Activated CD4-positive, alpha-beta T cell treated with anti-CD3 and anti-CD28 coated beads for 36 hours (primary cell): ENCODE measurements around the gene COG4. TPM values are rescaled to one million over a fixed set of nuclear protein-coding genes. Genes with fewer than 3 reads are reported as not detected.
A peak's percentile ranks its signal among the peaks of the same experiment; 100 is the strongest.
"Not testable (repeated sequence)": the region's sequence is repeated elsewhere in the genome, so short reads cannot be mapped to it uniquely, and the experiment has no call there.

Source experiments
- ATAC-seq: fragments of 200-7000 bp; cut with Tn5 transposase; one replicate; pipeline ENCODE4 v1.10.0; 2021; ENCODE audit warnings: mild to moderate bottlenecking, moderate library complexity
- CTCF ChIA-PET: fragments of 350-600 bp; sonication (Branson Sonifier 250); formaldehyde crosslinking; loops from one replicate; lab custom pipeline; 2021; ENCODE audit warnings: antibody characterized with exemption; lab: Charles Lee
- POLR2A ChIA-PET: fragments of 350-600 bp; sonication (Branson Sonifier 250); formaldehyde crosslinking; loops from one replicate; lab custom pipeline; 2021; ENCODE audit warnings: antibody characterized with exemption, inconsistent platforms; lab: Charles Lee
- DNase-seq: peaks from one replicate; pipeline ENCODE4 v3.0.0-alpha.2; 2020
- H3K27ac Mint-ChIP-seq: one replicate; pipeline ENCODE4 v1.8.0; 2021; ENCODE audit warnings: mixed read lengths
- H3K27me3 Mint-ChIP-seq: one replicate; pipeline ENCODE4 v1.8.0; 2021; ENCODE audit warnings: mixed read lengths
- H3K36me3 Mint-ChIP-seq: one replicate; pipeline ENCODE4 v1.8.0; 2021; ENCODE audit warnings: low read depth, mixed read lengths
- H3K4me1 Mint-ChIP-seq: one replicate; pipeline ENCODE4 v1.8.0; 2021; ENCODE audit warnings: mixed read lengths
- H3K4me3 Mint-ChIP-seq: one replicate; pipeline ENCODE4 v1.8.0; 2021; ENCODE audit warnings: mild to moderate bottlenecking, moderate library complexity, mixed read lengths
- H3K9me3 Mint-ChIP-seq: one replicate; pipeline ENCODE4 v1.8.0; 2021; ENCODE audit warnings: low read depth, mixed read lengths
- intact Hi-C, 2 experiments: fragments of 100-400 bp; cut with DNase I in 1 of 2; cut with micrococcal nuclease in 1 of 2; formaldehyde crosslinking; loops; one replicate each; pipeline versions ENCODE4 v1.14.2 to v1.15.1; 2022 to 2024; cut with DNase I, micrococcal nuclease
- total RNA-seq, 2 experiments: library from RNA; stranded (reverse); gene quantifications; one replicate each; pipeline ENCODE4 v1.2.3, GENCODE V29; 2021

The COG4 gene
- total RNA-seq, 2 experiments from 2014 or later, result 33.5 to 37.6 TPM

- ChIA-PET CTCF (interaction anchor here (1.7 kb wide), 1 partner anchor 11 kb away, joined by 6 read pairs; no protein-coding TSS in a partner anchor), POLR2A (no interaction called here)
- intact Hi-C loops, result loop anchor here (5.0 to 10.0 kb wide), 4 partner anchors 45 to 1103 kb away; partner anchors contain the start of genes CMTR2 (in 1 of the 2), CYB5B (in 1 of the 2) and EXOSC6 (in 1 of the 2)
Measured at GRCh38 chr16:70527315-70527996, 4.1 kb upstream of the COG4 start.

GRCh38 chr16:70526403-70526802 lies 3.0 kb upstream of the COG4 start:
- intact Hi-C loops, result loop anchor here (5.0 to 10.0 kb wide), 4 partner anchors 46 to 1102 kb away; partner anchors contain the start of genes CMTR2 (in 1 of the 2), CYB5B (in 1 of the 2) and EXOSC6 (in 1 of the 2)
- ChIA-PET CTCF (interaction anchor here (0.8 to 1.7 kb wide), 2 partner anchors 12 to 14 kb away, joined by 3 to 6 read pairs; no protein-coding TSS in a partner anchor), POLR2A (interaction anchor here (2.8 kb wide), 1 partner anchor 146 kb away, joined by 12 read pairs; no protein-coding TSS in a partner anchor)
- peaks cover 62% of the 10 kb centered on the region for H3K36me3 Mint-ChIP-seq
- no peaks in the 10 kb centered on the region for H3K27me3 Mint-ChIP-seq
- peak overlapping the region; percentile 80 for H3K27ac Mint-ChIP-seq
- no peaks in the 10 kb centered on the region for H3K9me3 Mint-ChIP-seq
- ATAC-seq (no peak), DNase-seq (no peak)
- peak overlapping the region; percentile 96 for H3K4me3 Mint-ChIP-seq
- peaks cover 49% of the 10 kb centered on the region for H3K4me1 Mint-ChIP-seq

More at GRCh38 chr16:70527315-70527996, 4.1 kb upstream of the COG4 start:
- DNase-seq (no peak), ATAC-seq (no peak)
- Mint-ChIP-seq H3K36me3 (peaks cover 70% of the 10 kb centered on the region), H3K27me3 (no peaks in the 10 kb centered on the region), H3K4me1 (peaks cover 46% of the 10 kb centered on the region), H3K9me3 (no peaks in the 10 kb centered on the region), H3K4me3 (peak overlapping the region; percentile 96), H3K27ac (peak overlapping the region; percentile 80)

- H3K9me3 Mint-ChIP-seq, ATAC-seq: not testable (repeated sequence)
Measured at GRCh38 chr16:70524399-70524825, 1.1 kb upstream of the COG4 start.

DNA sequence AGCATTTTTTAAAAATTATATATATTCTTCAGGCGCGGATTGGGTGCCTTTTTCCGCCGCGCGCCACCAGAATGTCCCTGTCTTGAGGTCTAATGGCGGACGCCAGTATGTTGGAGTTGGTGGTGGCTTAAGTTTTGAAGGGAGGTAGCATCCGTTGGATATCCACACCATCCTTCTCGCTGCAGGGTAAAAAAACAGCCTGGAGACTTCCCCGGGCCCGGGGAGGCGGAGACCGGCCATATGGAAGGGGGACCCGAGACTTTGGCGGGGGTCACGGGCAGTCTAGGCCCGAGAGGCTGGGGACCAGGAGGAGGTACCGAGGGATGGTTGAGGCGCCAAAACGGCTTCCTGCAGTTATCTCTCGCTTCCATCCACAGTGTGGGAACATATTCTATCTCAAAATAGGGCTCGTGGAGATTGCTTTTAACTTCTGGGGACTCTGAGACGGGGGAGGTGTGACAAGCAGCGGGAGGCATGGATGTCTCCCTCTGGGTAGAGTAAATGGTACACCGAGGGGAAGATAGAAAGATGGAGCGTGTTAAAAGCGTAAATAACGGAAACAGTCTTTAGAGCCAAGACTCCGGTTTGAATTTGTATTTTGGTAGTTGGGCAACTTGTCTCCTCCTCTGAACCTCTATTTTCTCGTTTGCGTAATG lies 517 bp upstream of the COG4 start, which contains the start of gene SF3B3:
Gene SF3B3, plus strand, starts transcription at position 74 of the 656 bp plus-strand sequence. CDS start 2,841 bp downstream, outside the sequence.
- no peaks in the 10 kb centered on the region for H3K9me3 Mint-ChIP-seq
- peak; percentile 84 for DNase-seq
- H3K36me3 Mint-ChIP-seq, result peaks cover 47% of the 10 kb centered on the region
- H3K27ac Mint-ChIP-seq, result peak within 1 kb of the TSS; percentile 98
- peaks cover 52% of the 10 kb centered on the region for H3K4me1 Mint-ChIP-seq
- CTCF ChIA-PET, result interaction anchor here (0.7 to 1.6 kb wide), 5 partner anchors 99 to 256 kb away, joined by 3 to 5 read pairs (median 3); partner anchors contain the start of gene DDX19A
- intact Hi-C loops, result loop anchor here (1.0 to 10.0 kb wide), 15 partner anchors 47 to 1099 kb away; partner anchors contain the start of genes AARS1 (in 2 of the 2), DDX19A (in 2 of the 2), ST3GAL2 (in 2 of the 2) and CMTR2 (in 1 of the 2)
- no peaks in the 10 kb centered on the region for H3K27me3 Mint-ChIP-seq
- H3K4me3 Mint-ChIP-seq, result peak within 1 kb of the TSS; percentile 96
- POLR2A ChIA-PET, result interaction anchor here (0.7 to 4.5 kb wide), 6 partner anchors 10 to 177 kb away, joined by 3 to 19 read pairs (median 5); partner anchors contain the start of gene DDX19A
- ATAC-seq, result peak; percentile 69

More at GRCh38 chr16:70524399-70524825, 1.1 kb upstream of the COG4 start:
- DNase-seq, result peak; percentile 40
- H3K27ac Mint-ChIP-seq, result peak overlapping the region; percentile 98
- H3K4me1 Mint-ChIP-seq, result peaks cover 57% of the 10 kb centered on the region
- H3K36me3 Mint-ChIP-seq, result peaks cover 52% of the 10 kb centered on the region
- peak overlapping the region; percentile 96 for H3K4me3 Mint-ChIP-seq
- CTCF ChIA-PET, result interaction anchor here (0.6 to 1.6 kb wide), 9 partner anchors 8 to 257 kb away, joined by 3 to 5 read pairs (median 4); partner anchors contain the start of gene DDX19A
- not testable (repeated sequence) for H3K27me3 Mint-ChIP-seq
- intact Hi-C loops, result loop anchor here (1.0 to 10.0 kb wide), 9 partner anchors 48 to 1100 kb away; partner anchors contain the start of genes AARS1 (in 2 of the 2), CMTR2 (in 1 of the 2), CYB5B (in 1 of the 2) and DDX19A (in 1 of the 2)
- POLR2A ChIA-PET, result interaction anchor here (0.6 to 4.5 kb wide), 8 partner anchors 9 to 1289 kb away, joined by 3 to 19 read pairs (median 4); partner anchors contain the start of genes AARS1 and DDX19A

DNA sequence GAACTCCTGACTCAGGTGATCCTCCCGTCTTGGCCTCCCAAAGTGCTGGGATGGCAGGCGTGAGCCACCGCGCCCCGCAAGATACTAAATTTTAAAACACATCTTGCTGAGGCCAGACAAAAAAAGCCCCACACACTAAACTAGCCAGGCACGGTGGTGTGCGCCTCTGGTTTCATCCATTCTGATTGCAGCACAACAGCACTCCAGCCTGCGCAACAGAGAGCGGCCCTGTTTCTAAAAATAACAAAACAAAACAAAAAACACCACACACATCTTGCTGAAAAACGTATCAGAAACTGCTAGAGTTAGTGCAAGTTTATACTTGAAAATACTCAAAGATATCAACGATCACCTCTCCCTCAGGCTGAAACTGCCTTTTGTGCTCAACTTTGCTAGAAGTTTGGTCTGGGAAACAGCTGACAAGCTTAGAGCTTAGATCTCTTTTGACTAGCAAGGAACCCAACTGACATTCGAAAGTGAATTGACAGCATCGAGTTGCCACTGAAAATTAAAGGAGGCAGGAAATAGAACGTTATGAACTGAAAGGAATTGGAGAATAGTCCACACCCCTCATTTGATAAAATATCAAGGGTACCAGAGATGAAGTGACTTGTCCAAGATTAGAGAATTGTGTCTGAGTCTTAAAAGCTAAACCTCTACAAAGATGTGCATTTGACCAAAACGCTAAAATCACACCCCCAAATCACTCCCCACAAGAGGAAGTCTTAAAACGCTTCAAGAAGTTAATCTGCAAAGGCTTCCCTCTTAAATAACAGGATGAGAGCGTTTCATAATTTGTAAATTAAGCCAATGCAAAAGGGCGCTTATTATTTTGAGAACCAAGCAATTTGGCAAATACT lies 908 bp downstream of the COG4 start:
- Mint-ChIP-seq H3K4me3 (peak overlapping the region; percentile 96), H3K4me1 (peaks cover 44% of the 10 kb centered on the region), H3K9me3 (no peaks in the 10 kb centered on the region), H3K27ac (peak overlapping the region; percentile 98), H3K27me3 (no peaks in the 10 kb centered on the region), H3K36me3 (peaks cover 38% of the 10 kb centered on the region)
- ChIA-PET POLR2A (interaction anchor here (0.6 to 4.5 kb wide), 12 partner anchors 11 to 1136 kb away, joined by 3 to 19 read pairs (median 6); partner anchors contain the start of genes AARS1 and DDX19A), CTCF (interaction anchor here (0.7 to 1.4 kb wide), 4 partner anchors 118 to 144 kb away, joined by 3 to 4 read pairs (median 3); no protein-coding TSS in a partner anchor)
- no peak for ATAC-seq
- DNase-seq, result no peak
- intact Hi-C loops, result loop anchor here (1.0 to 10.0 kb wide), 12 partner anchors 46 to 1098 kb away; partner anchors contain the start of genes ST3GAL2 (in 2 of the 2), CMTR2 (in 1 of the 2), CYB5B (in 1 of the 2) and DDX19A (in 1 of the 2)

DNA sequence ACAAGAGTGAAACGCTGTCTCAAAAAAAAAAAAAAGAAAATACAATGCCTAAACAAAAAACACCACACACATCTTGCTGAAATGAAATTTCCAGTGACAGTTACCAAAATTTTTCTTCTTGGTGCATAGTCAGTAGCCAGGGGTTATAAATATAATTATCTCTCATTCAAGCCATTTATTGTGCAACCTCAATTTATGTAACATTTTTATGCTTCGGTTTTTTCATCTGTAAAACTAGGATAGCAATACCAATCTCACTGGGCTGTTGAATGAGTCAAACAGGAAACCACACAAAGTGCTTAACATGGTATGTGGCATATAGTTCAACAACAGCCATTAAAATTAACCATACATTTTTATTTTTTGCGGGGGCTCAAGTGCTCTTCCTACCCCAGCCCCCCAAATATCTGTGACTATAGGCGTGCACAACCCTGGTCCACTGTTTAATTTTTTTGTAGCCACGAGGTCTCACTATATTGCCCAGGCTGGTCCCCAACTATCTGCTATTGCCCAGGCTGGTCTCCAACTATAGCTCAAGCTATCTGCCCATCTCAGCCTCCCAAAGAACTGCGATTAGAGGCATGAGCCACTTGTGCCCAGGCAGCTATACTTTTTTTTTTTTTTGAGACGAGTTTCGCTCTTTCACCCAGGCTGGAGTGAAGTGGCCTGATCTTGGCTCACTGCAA lies 2.6 kb downstream of the COG4 start:
- DNase-seq (no peak), ATAC-seq (peak; percentile 48)
- H3K27ac Mint-ChIP-seq, result peak overlapping the region; percentile 65
- ChIA-PET CTCF (no interaction called here), POLR2A (interaction anchor here (0.6 to 4.5 kb wide), 4 partner anchors 44 to 266 kb away, joined by 3 to 19 read pairs (median 4); partner anchors contain the start of genes AARS1 and DDX19A)
- peaks cover 27% of the 10 kb centered on the region for H3K36me3 Mint-ChIP-seq
- peaks cover 28% of the 10 kb centered on the region for H3K4me1 Mint-ChIP-seq
- intact Hi-C loops, result loop anchor here (5.0 to 10.0 kb wide), 5 partner anchors 217 to 1096 kb away; partner anchors contain the start of genes CMTR2 (in 1 of the 2), CYB5B (in 1 of the 2), EXOSC6 (in 1 of the 2) and PDPR (in 1 of the 2)
- no peaks in the 10 kb centered on the region for H3K9me3 Mint-ChIP-seq
- H3K4me3 Mint-ChIP-seq, result peak overlapping the region; percentile 33
- no peaks in the 10 kb centered on the region for H3K27me3 Mint-ChIP-seq

GRCh38 chr16:70512456-70512855 lies 10.9 kb downstream of the COG4 start:
- no peaks in the 10 kb centered on the region for H3K27me3 Mint-ChIP-seq
- CTCF ChIA-PET, result interaction anchor here (0.8 kb wide), 1 partner anchor 23 kb away, joined by 3 read pairs; no protein-coding TSS in a partner anchor
- H3K36me3 Mint-ChIP-seq, result peaks cover 33% of the 10 kb centered on the region
- no peak overlapping the region for H3K27ac Mint-ChIP-seq
- intact Hi-C loops, result no loop called here
- no peaks in the 10 kb centered on the region for H3K9me3 Mint-ChIP-seq
- no peak for DNase-seq
- no peak overlapping the region for H3K4me3 Mint-ChIP-seq
- no peak for ATAC-seq
- H3K4me1 Mint-ChIP-seq, result peaks cover 8% of the 10 kb centered on the region
- POLR2A ChIA-PET, result no interaction called here

DNA sequence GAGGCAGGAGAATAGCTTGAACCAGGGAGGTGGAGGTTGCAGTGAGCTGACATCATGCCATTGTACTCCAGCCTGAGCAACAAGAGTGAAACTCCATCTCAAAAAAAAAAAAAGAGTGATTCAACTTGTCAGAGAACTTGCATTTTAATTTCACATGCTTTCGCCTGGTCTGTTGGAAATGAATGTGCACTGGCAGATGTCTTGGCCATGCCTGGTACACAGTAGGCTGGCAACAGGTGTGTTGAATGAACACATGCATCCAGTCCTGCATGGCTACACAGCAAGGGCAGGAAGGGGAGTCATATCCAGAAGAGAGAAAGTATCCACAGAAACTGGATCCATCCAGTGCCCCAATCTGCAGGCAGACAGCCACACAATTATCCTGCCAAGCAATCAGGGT lies 11.5 kb downstream of the COG4 start:
- Mint-ChIP-seq H3K36me3 (peaks cover 31% of the 10 kb centered on the region), H3K4me3 (no peak overlapping the region), H3K4me1 (peaks cover 8% of the 10 kb centered on the region), H3K9me3 (no peaks in the 10 kb centered on the region), H3K27ac (peak overlapping the region; percentile 10), H3K27me3 (no peaks in the 10 kb centered on the region)
- no peak for DNase-seq
- POLR2A ChIA-PET, result interaction anchor here (0.6 kb wide), 1 partner anchor 1766 kb away, joined by 4 read pairs; no protein-coding TSS in a partner anchor
- ATAC-seq, result no peak
- intact Hi-C loops, result no loop called here
- CTCF ChIA-PET, result interaction anchor here (0.6 kb wide), 1 partner anchor 124 kb away, joined by 3 read pairs; no protein-coding TSS in a partner anchor

DNA sequence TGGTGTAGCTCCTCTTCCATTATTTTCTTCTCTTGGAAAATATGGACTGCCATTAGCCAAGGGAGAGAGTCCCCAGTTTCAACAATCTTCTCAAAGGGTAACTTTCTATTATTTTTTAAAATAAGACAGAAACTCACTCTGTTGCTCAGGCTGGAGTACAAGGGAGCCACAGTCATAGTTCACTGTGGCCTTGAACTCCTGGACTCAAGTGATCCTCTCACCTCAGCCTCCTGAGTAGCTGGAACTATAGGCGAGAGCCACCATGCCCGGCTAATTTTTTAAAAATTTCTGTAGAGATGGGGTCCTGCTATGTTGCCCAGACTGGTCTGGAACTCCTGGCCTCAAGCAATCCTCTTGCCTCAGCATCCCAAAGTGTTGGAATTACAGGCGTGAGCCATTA lies 13.1 kb downstream of the COG4 start:
- DNase-seq (no peak), ATAC-seq (no peak)
- ChIA-PET POLR2A (no interaction called here), CTCF (no interaction called here)
- peaks cover 8% of the 10 kb centered on the region for H3K4me1 Mint-ChIP-seq
- no peaks in the 10 kb centered on the region for H3K9me3 Mint-ChIP-seq
- H3K27me3 Mint-ChIP-seq, result no peaks in the 10 kb centered on the region
- no peak overlapping the region for H3K27ac Mint-ChIP-seq
- no peak overlapping the region for H3K4me3 Mint-ChIP-seq
- intact Hi-C loops, result no loop called here
- H3K36me3 Mint-ChIP-seq, result peaks cover 27% of the 10 kb centered on the region
